Endodermal cell (in vitro differentiated cells): ENCODE measurements around the gene TMEM80. TPM values are rescaled to one million over a fixed set of nuclear protein-coding genes. Genes with fewer than 3 reads are reported as not detected.
A peak's percentile ranks its signal among the peaks of the same experiment; 100 is the strongest.
"Not testable (repeated sequence)": the region's sequence is repeated elsewhere in the genome, so short reads cannot be mapped to it uniquely, and the experiment has no call there.

Experiments used
- DNase-seq: peaks from one replicate; pipeline ENCODE4 v3.0.0-alpha.2; 2017
- H3K27ac ChIP-seq: 2 replicates; pipeline ENCODE4 v1.5.1; 2013; ENCODE audit warnings: mild to moderate bottlenecking, low read depth, low read length, moderate library complexity
- H3K27me3 ChIP-seq: 2 replicates; pipeline ENCODE4 v1.6.1; 2013; ENCODE audit warnings: mild to moderate bottlenecking, low read length, moderate library complexity; ENCODE audit not compliant: insufficient read depth, control insufficient read depth, poor library complexity, severe bottlenecking
- H3K36me3 ChIP-seq: 2 replicates; pipeline ENCODE4 v1.7.0; 2013; ENCODE audit warnings: mild to moderate bottlenecking, low read length, moderate library complexity; ENCODE audit not compliant: control insufficient read depth, insufficient read depth
- H3K4me1 ChIP-seq: one replicate; pipeline ENCODE4 v1.7.0; 2013; ENCODE audit warnings: low read length; ENCODE audit not compliant: control insufficient read depth, insufficient read depth
- H3K4me3 ChIP-seq: 2 replicates; pipeline ENCODE4 v1.5.1; 2013; ENCODE audit warnings: mild to moderate bottlenecking, low read length, moderate library complexity
- H3K9ac ChIP-seq: 2 replicates; pipeline ENCODE4 v1.6.1; 2013; ENCODE audit warnings: mild to moderate bottlenecking, low read length, moderate library complexity; ENCODE audit not compliant: poor library complexity, severe bottlenecking; ENCODE audit errors: extremely low read depth
- H3K9me3 ChIP-seq: 2 replicates; pipeline ENCODE4 v1.6.1; 2013; ENCODE audit warnings: mild to moderate bottlenecking, low read length, moderate library complexity; ENCODE audit not compliant: control insufficient read depth
- H3K27ac Mint-ChIP-seq: 2 replicates; pipeline ENCODE4 v1.8.0; 2020; ENCODE audit warnings: mixed read lengths
- H3K27me3 Mint-ChIP-seq: 2 replicates; pipeline ENCODE4 v1.8.0; 2021; ENCODE audit warnings: mild to moderate bottlenecking, mixed read lengths; ENCODE audit not compliant: insufficient read depth
- H3K36me3 Mint-ChIP-seq: 2 replicates; pipeline ENCODE4 v1.8.0; 2020; ENCODE audit warnings: low read depth, mixed read lengths
- H3K4me1 Mint-ChIP-seq: 2 replicates; pipeline ENCODE4 v1.8.0; 2020; ENCODE audit warnings: mixed read lengths
- H3K4me3 Mint-ChIP-seq: 2 replicates; pipeline ENCODE4 v1.8.0; 2020; ENCODE audit warnings: mild to moderate bottlenecking, moderate library complexity, mixed read lengths
- H3K9me3 Mint-ChIP-seq: 2 replicates; pipeline ENCODE4 v1.8.0; 2020; ENCODE audit warnings: mild to moderate bottlenecking, mixed read lengths
- CTCF ChIP-seq: fragments of 200-600 bp; sonication (generic); conservative IDR thresholded peaks from 2 replicates; pipeline ENCODE4 v1.5.0; 2021; ENCODE audit warnings: antibody characterized with exemption, mild to moderate bottlenecking
- WGBS, 2 experiments: methylation state at CpG; one replicate each; pipeline versions ENCODE4 v1.1.5 to v1.1.7; 2013; ENCODE audit warnings: missing lambda C conversion rate in 2 of 2, mixed read lengths in 1 of 2; ENCODE audit not compliant: insufficient coverage in 1 of 2, insufficient read length in 1 of 2; 5-methylcytosine and 5-hydroxymethylcytosine counted together
- total RNA-seq, 2 donors: library from RNA; stranded (reverse); fragmentation: NEBNext Ultra II Directional in 1 of 2; extraction: Animal tissue kit (Norgen Biotek cat#: 25700) in 1 of 2; gene quantifications; 2 replicates in 1 of 2; 3 replicates in 1 of 2; pipeline ENCODE4 v1.2.1, GENCODE V29; 2021

TMEM80 gene
- total RNA-seq, 2 donors from 2014 or later: 13.2 to 19.1 TPM

DNA sequence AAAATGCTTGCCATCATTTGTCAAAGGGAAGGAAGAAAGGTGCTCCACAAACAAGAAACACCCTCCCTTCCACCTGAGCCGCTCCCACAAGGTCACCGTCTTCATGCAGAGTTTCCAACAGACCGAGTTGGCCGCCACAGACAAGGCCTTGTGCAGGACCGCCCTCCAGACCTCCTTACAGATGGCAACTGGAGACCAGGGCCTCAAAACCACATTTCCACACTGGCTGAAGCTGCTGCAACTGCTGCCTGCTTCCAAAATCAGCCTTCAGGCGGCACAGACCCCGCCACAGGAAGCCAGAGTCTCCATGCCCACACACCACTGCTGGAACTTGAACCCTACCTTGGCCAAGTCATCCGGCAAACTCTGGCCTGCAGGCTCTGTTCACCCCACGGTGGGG lies 6.9 kb upstream of the TMEM80 start:
- no peak overlapping the region for H3K4me3 ChIP-seq
- peaks cover 53% of the 10 kb centered on the region for H3K36me3 ChIP-seq
- no peak overlapping the region for H3K4me3 Mint-ChIP-seq
- no peaks in the 10 kb centered on the region for H3K9me3 Mint-ChIP-seq
- no peak for TF ChIP-seq CTCF
- peaks cover 11% of the 10 kb centered on the region for H3K4me1 Mint-ChIP-seq
- H3K27ac ChIP-seq: no peak overlapping the region
- H3K9ac ChIP-seq: no peak overlapping the region
- no peaks in the 10 kb centered on the region for H3K27me3 ChIP-seq
- 86 to 90% methylated on average over 4 to 9 of the region's 9 CpGs for WGBS, 2 experiments
- peaks cover 57% of the 10 kb centered on the region for H3K36me3 Mint-ChIP-seq
- no peak for DNase-seq
- no peaks in the 10 kb centered on the region for H3K27me3 Mint-ChIP-seq
- peaks cover under 1% of the 10 kb centered on the region for H3K4me1 ChIP-seq
- no peak overlapping the region for H3K27ac Mint-ChIP-seq
- no peaks in the 10 kb centered on the region for H3K9me3 ChIP-seq

GRCh38 chr11:689625-690024 lies 6.0 kb upstream of the TMEM80 start:
- Mint-ChIP-seq H3K27ac (peak overlapping the region; percentile 61), H3K9me3 (no peaks in the 10 kb centered on the region), H3K36me3 (peaks cover 48% of the 10 kb centered on the region), H3K4me3 (no peak overlapping the region), H3K27me3 (no peaks in the 10 kb centered on the region), H3K4me1 (peaks cover 11% of the 10 kb centered on the region)
- Histone ChIP-seq H3K9me3 (no peaks in the 10 kb centered on the region), H3K4me3 (no peak overlapping the region), H3K27me3 (no peaks in the 10 kb centered on the region), H3K4me1 (peaks cover 5% of the 10 kb centered on the region), H3K36me3 (peaks cover 43% of the 10 kb centered on the region), H3K27ac (no peak overlapping the region), H3K9ac (peak overlapping the region; percentile 13)
- no peak for TF ChIP-seq CTCF
- no peak for DNase-seq
- 93 to 95% methylated on average over 7 of the region's 7 CpGs for WGBS, 2 experiments

DNA sequence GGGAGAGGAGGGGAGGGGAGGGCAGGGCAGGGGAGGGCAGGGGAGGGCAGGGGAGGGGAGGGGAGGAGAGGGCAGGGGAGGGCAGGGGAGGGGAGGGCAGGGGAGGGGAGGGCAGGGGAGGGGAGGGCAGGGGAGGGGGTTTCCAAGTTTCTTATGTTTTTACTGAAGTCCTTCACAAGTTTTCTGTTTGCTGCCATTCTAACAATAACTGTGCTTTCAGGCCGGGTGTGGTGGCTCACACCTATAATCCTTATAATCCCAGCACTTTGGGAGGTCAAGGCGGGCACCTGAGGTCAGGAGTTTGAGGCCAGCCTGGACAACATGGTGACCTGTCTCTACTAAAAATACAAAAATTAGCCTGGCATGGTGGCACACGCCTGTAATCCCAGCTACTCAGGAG lies 5.4 kb upstream of the TMEM80 start:
- H3K9me3 Mint-ChIP-seq, H3K9ac ChIP-seq, H3K4me3 Mint-ChIP-seq, DNase-seq, H3K27ac ChIP-seq, H3K27me3 Mint-ChIP-seq, H3K4me3 ChIP-seq, H3K9me3 ChIP-seq, H3K4me1 ChIP-seq, H3K27me3 ChIP-seq, H3K27ac Mint-ChIP-seq: not testable (repeated sequence)
- H3K36me3 Mint-ChIP-seq: peaks cover 46% of the 10 kb centered on the region
- WGBS, 2 experiments: 95 to 100% methylated on average over 2 to 3 of the region's 3 CpGs
- peaks cover 11% of the 10 kb centered on the region for H3K4me1 Mint-ChIP-seq
- peaks cover 41% of the 10 kb centered on the region for H3K36me3 ChIP-seq
